GM23248 (cell line): Measurements from ENCODE around the gene RAB3C. TPM values are rescaled to one million over a fixed set of nuclear protein-coding genes. Genes with fewer than 3 reads are reported as not detected.

Experiments used
- DNase-seq: peaks from one replicate; pipeline ENCODE4 v3.0.0-alpha.2; 2015
- H2AFZ ChIP-seq: fragments of 200-600 bp; sonication (generic); 2 replicates; pipeline ENCODE4 v1.6.1; 2016; ENCODE audit warnings: antibody characterized with exemption
- H3F3A ChIP-seq: fragments of 200-600 bp; sonication (generic); 2 replicates; pipeline ENCODE4 v1.6.1; 2016; ENCODE audit warnings: mild to moderate bottlenecking, antibody characterized with exemption, mixed run types; ENCODE audit not compliant: insufficient read depth
- H3K27ac ChIP-seq: fragments of 200-600 bp; sonication (generic); 2 replicates; pipeline ENCODE4 v1.5.1; 2016; ENCODE audit warnings: mild to moderate bottlenecking
- H3K27me3 ChIP-seq: fragments of 200-600 bp; sonication (generic); replicated peaks from 2 replicates; pipeline ENCODE4 v1.6.1; 2016; ENCODE audit warnings: mild to moderate bottlenecking; ENCODE audit not compliant: insufficient read depth
- H3K36me3 ChIP-seq: fragments of 200-600 bp; sonication (generic); 2 replicates; pipeline ENCODE4 v1.6.1; 2016; ENCODE audit warnings: low read depth, mild to moderate bottlenecking
- H3K4me1 ChIP-seq: fragments of 200-600 bp; sonication (generic); 2 replicates; pipeline ENCODE4 v1.6.1; 2016; ENCODE audit warnings: mild to moderate bottlenecking; ENCODE audit not compliant: insufficient read depth
- H3K4me2 ChIP-seq: fragments of 200-600 bp; sonication (generic); one replicate; pipeline ENCODE4 v1.6.1; 2016; ENCODE audit warnings: mild to moderate bottlenecking; ENCODE audit not compliant: unreplicated experiment
- H3K4me3 ChIP-seq: fragments of 200-600 bp; sonication (generic); 2 replicates; pipeline ENCODE4 v1.5.1; 2016; ENCODE audit warnings: mild to moderate bottlenecking
- H3K79me2 ChIP-seq: fragments of 200-600 bp; sonication (generic); 2 replicates; pipeline ENCODE4 v1.6.1; 2016; ENCODE audit warnings: mild to moderate bottlenecking; ENCODE audit not compliant: insufficient read depth
- H3K9ac ChIP-seq: fragments of 200-600 bp; sonication (generic); 2 replicates; pipeline ENCODE4 v1.6.1; 2016; ENCODE audit warnings: mild to moderate bottlenecking
- H3K9me2 ChIP-seq: fragments of 200-600 bp; sonication (generic); 2 replicates; pipeline ENCODE4 v1.6.1; 2016; ENCODE audit warnings: mixed run types, mild to moderate bottlenecking, moderate library complexity; ENCODE audit not compliant: insufficient read depth
- H3K9me3 ChIP-seq: fragments of 200-600 bp; sonication (generic); one replicate; pipeline ENCODE4 v1.6.1; 2017; ENCODE audit warnings: low read depth
- H4K20me1 ChIP-seq: fragments of 200-600 bp; sonication (generic); 2 replicates; pipeline ENCODE4 v1.6.0; 2016; ENCODE audit not compliant: insufficient read depth
- EZH2 ChIP-seq: fragments of 200-600 bp; sonication (generic); IDR thresholded peaks from 2 replicates; pipeline ENCODE4 v1.6.1; 2018; ENCODE audit warnings: antibody characterized with exemption, mild to moderate bottlenecking; ENCODE audit not compliant: insufficient read depth, poor library complexity, severe bottlenecking
- EZH2phosphoT487 ChIP-seq: fragments of 200-600 bp; sonication (generic); IDR thresholded peaks from 2 replicates; pipeline ENCODE4 v1.6.1; 2018; ENCODE audit warnings: antibody characterized with exemption, moderate library complexity, mild to moderate bottlenecking, low read depth; ENCODE audit not compliant: insufficient read depth
- WGBS, 2 experiments: methylation state at CpG; one replicate each; pipeline ENCODE4 v1.1.6; 2015 to 2017; ENCODE audit warnings: low lambda C conversion rate in 2 of 2, low coverage in 1 of 2; ENCODE audit errors: missing lambda C conversion rate in 2 of 2; 5-methylcytosine and 5-hydroxymethylcytosine counted together
- in situ Hi-C: fragments of 300-500 bp; cut with MboI; formaldehyde crosslinking; loops from 2 replicates; pipeline ENCODE4 v1.15.0; 2020
- polyA plus RNA-seq: library from polyadenylated mRNA; unstranded; fragments of >200 nt; fragmentation: Nextera tagmentation; extraction: Ambion mirVana; gene quantifications from 2 replicates; pipeline ENCODE4 v1.2.1, GENCODE V29; 2016
- total RNA-seq: library from RNA; depleted of rRNA; stranded (reverse); fragments of >200 nt; shearing (Covaris generic); gene quantifications from 2 replicates; pipeline ENCODE4 v1.2.3, GENCODE V29; 2014

RAB3C gene
- total and polyA plus RNA-seq, 2 experiments from 2014 or later, result not detected

GRCh38 chr5:58849921-58850667 is 267.2 kb downstream of the RAB3C start:
- Histone ChIP-seq H4K20me1 (no peaks in the 10 kb centered on the region), H3K9me3 (no peaks in the 10 kb centered on the region), H3K79me2 (no peaks in the 10 kb centered on the region), H3K9me2 (no peaks in the 10 kb centered on the region), H3K27ac (no peak overlapping the region), H3K9ac (no peak overlapping the region), H3K4me1 (no peaks in the 10 kb centered on the region), H3F3A (no peaks in the 10 kb centered on the region), H3K4me2 (no peak overlapping the region), H2AFZ (no peak overlapping the region), H3K4me3 (no peak overlapping the region), H3K27me3 (peaks cover 38% of the 10 kb centered on the region), H3K36me3 (no peaks in the 10 kb centered on the region)
- in situ Hi-C loops, result loop anchor here (25.0 kb wide), 1 partner anchor 338 kb away; no protein-coding TSS in a partner anchor
- no peak for TF ChIP-seq EZH2phosphoT487
- no peak for TF ChIP-seq EZH2
- DNase-seq, result peak; percentile 56
- WGBS, 2 experiments, result 1 to 10% methylated on average over 3 of the region's 3 CpGs

- Histone ChIP-seq H3F3A (no peaks in the 10 kb centered on the region), H3K36me3 (no peaks in the 10 kb centered on the region), H4K20me1 (no peaks in the 10 kb centered on the region), H3K4me3 (no peak overlapping the region), H3K4me2 (no peak overlapping the region), H3K9me3 (no peaks in the 10 kb centered on the region), H3K79me2 (no peaks in the 10 kb centered on the region), H3K4me1 (no peaks in the 10 kb centered on the region), H3K27ac (no peak overlapping the region), H2AFZ (no peak overlapping the region), H3K9ac (no peak overlapping the region), H3K9me2 (no peaks in the 10 kb centered on the region), H3K27me3 (peaks cover 42% of the 10 kb centered on the region)
- no peak for DNase-seq
- in situ Hi-C loops, result no loop called here
- TF ChIP-seq EZH2phosphoT487 (no peak), EZH2 (no peak)
- 5 to 8% methylated on average over 7 of the region's 7 CpGs for WGBS, 2 experiments
Measured at GRCh38 chr5:58851153-58851552, 268.3 kb downstream of the RAB3C start.

- no peak overlapping the region for H3K9ac ChIP-seq
Measured at GRCh38 chr5:58851571-58851970, 268.7 kb downstream of the RAB3C start.

GRCh38 chr5:58852566-58852965 is 269.7 kb downstream of the RAB3C start:
- Histone ChIP-seq H3F3A (no peaks in the 10 kb centered on the region), H3K9me2 (no peaks in the 10 kb centered on the region), H2AFZ (no peak overlapping the region), H3K4me1 (no peaks in the 10 kb centered on the region), H3K79me2 (no peaks in the 10 kb centered on the region), H4K20me1 (no peaks in the 10 kb centered on the region), H3K4me2 (no peak overlapping the region), H3K27ac (no peak overlapping the region), H3K9ac (no peak overlapping the region), H3K36me3 (no peaks in the 10 kb centered on the region), H3K27me3 (peaks cover 42% of the 10 kb centered on the region), H3K9me3 (no peaks in the 10 kb centered on the region), H3K4me3 (no peak overlapping the region)
- in situ Hi-C loops, result no loop called here
- TF ChIP-seq EZH2phosphoT487 (no peak), EZH2 (no peak)
- WGBS, 2 experiments, result 35 to 45% methylated on average over 1 of the region's 1 CpG
- DNase-seq, result no peak

More at GRCh38 chr5:58851571-58851970, 268.7 kb downstream of the RAB3C start:
- no peak overlapping the region for H3K4me3 ChIP-seq
- H3K9me3 ChIP-seq, result no peaks in the 10 kb centered on the region
- H3K27ac ChIP-seq, result no peak overlapping the region
- H3K4me2 ChIP-seq, result no peak overlapping the region
- H3K9me2 ChIP-seq, result no peaks in the 10 kb centered on the region
- no peaks in the 10 kb centered on the region for H3K79me2 ChIP-seq
- in situ Hi-C loops, result no loop called here
- WGBS, 2 experiments, result 4 to 19% methylated on average over 5 of the region's 5 CpGs
- H2AFZ ChIP-seq, result no peak overlapping the region
- H4K20me1 ChIP-seq, result no peaks in the 10 kb centered on the region
- no peaks in the 10 kb centered on the region for H3K36me3 ChIP-seq
- no peaks in the 10 kb centered on the region for H3F3A ChIP-seq
- no peaks in the 10 kb centered on the region for H3K4me1 ChIP-seq
- peaks cover 42% of the 10 kb centered on the region for H3K27me3 ChIP-seq
- no peak for DNase-seq
- TF ChIP-seq EZH2phosphoT487 (no peak), EZH2 (no peak)

GRCh38 chr5:58854441-58854840 is 271.6 kb downstream of the RAB3C start:
- no peaks in the 10 kb centered on the region for H3K79me2 ChIP-seq
- H3K9me2 ChIP-seq, result no peaks in the 10 kb centered on the region
- WGBS, 2 experiments, result 62 to 64% methylated on average over 2 of the region's 2 CpGs
- no peak for TF ChIP-seq EZH2phosphoT487
- no peak for TF ChIP-seq EZH2
- H3K4me2 ChIP-seq, result no peak overlapping the region
- in situ Hi-C loops, result no loop called here
- peaks cover 41% of the 10 kb centered on the region for H3K27me3 ChIP-seq
- no peak overlapping the region for H3K4me3 ChIP-seq
- H3F3A ChIP-seq, result no peaks in the 10 kb centered on the region
- no peak overlapping the region for H3K27ac ChIP-seq
- H3K4me1 ChIP-seq, result no peaks in the 10 kb centered on the region
- no peaks in the 10 kb centered on the region for H3K9me3 ChIP-seq
- H4K20me1 ChIP-seq, result no peaks in the 10 kb centered on the region
- no peak for DNase-seq
- no peak overlapping the region for H3K9ac ChIP-seq
- no peak overlapping the region for H2AFZ ChIP-seq
- no peaks in the 10 kb centered on the region for H3K36me3 ChIP-seq
